Ishikawa (cell line): Measurements from ENCODE around the gene PPRC1.

Experiments
- RAD21 ChIP-seq: IDR thresholded peaks from 2 replicates; pipeline ENCODE4 v1.6.1; 2012; ENCODE audit warnings: low read depth
- TAF1 ChIP-seq: IDR thresholded peaks from 2 replicates; pipeline ENCODE4 v1.6.1; 2012; ENCODE audit warnings: low read depth, mild to moderate bottlenecking
- TF ChIP-seq, protein P1 (sequence below): IDR thresholded peaks from 2 replicates; pipeline ENCODE4 v1.6.1; 2012; ENCODE audit warnings: low read depth, mild to moderate bottlenecking

DNA sequence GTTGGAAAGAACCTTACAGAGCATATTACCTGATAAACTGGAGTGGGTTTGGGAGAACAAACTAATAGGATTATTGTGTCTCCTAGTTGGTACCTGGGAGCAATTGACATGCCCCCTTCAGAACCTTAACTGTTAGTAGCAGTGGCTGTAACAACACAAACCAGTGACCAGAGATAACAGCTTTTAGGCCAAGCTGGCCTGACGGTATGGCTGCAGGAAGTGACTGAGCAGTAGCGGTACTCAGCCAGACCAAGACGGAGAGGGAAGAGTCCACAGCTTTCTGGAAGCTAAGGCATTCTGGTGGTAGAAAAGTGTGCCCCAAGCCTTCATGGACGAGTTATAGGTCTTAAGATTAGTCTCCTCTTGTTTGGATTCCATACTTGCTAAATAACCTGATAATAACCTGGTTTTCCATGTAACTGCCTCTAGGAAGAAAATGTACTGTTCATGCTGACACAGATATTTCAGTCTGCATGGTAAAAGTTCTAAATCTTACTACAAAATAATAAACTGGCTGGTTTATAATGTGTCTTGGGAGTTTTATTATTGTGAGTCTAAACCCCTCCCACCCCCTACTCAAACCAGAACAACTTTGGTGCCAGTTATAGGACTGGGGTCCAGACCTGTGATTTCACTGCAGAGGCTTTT is 30.6 kb downstream of the PPRC1 start:
- TF ChIP-seq RAD21 (no peak), TAF1 (no peak)
- TF ChIP-seq, protein P1, sequence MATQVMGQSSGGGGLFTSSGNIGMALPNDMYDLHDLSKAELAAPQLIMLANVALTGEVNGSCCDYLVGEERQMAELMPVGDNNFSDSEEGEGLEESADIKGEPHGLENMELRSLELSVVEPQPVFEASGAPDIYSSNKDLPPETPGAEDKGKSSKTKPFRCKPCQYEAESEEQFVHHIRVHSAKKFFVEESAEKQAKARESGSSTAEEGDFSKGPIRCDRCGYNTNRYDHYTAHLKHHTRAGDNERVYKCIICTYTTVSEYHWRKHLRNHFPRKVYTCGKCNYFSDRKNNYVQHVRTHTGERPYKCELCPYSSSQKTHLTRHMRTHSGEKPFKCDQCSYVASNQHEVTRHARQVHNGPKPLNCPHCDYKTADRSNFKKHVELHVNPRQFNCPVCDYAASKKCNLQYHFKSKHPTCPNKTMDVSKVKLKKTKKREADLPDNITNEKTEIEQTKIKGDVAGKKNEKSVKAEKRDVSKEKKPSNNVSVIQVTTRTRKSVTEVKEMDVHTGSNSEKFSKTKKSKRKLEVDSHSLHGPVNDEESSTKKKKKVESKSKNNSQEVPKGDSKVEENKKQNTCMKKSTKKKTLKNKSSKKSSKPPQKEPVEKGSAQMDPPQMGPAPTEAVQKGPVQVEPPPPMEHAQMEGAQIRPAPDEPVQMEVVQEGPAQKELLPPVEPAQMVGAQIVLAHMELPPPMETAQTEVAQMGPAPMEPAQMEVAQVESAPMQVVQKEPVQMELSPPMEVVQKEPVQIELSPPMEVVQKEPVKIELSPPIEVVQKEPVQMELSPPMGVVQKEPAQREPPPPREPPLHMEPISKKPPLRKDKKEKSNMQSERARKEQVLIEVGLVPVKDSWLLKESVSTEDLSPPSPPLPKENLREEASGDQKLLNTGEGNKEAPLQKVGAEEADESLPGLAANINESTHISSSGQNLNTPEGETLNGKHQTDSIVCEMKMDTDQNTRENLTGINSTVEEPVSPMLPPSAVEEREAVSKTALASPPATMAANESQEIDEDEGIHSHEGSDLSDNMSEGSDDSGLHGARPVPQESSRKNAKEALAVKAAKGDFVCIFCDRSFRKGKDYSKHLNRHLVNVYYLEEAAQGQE = no peak
